ENCODE data around the gene ZG16B.

ZG16B gene

GRCh38 chr16:2840914-2841313, 10.8 kb downstream of the ZG16B start:
- H3K27me3 ChIP-seq (ENCODE audit: insufficient read depth, low read length, poor library complexity, severe bottlenecking): no peaks in the 10 kb centered on the region

GRCh38 chr16:2841606-2842339, 11.7 kb downstream of the ZG16B start:
- Histone ChIP-seq H3K79me2 (ENCODE audit: insufficient read depth, low read length) (no peaks in the 10 kb centered on the region), H3K4me2 (ENCODE audit: low read depth, low read length, poor library complexity, severe bottlenecking) (no peak overlapping the region), H3K4me3 (ENCODE audit: low read length, poor library complexity, severe bottlenecking) (no peak overlapping the region), H3K36me3 (ENCODE audit: insufficient read depth, low read length) (no peaks in the 10 kb centered on the region), H3F3A (ENCODE audit: low read depth) (no peaks in the 10 kb centered on the region), H3K9me2 (replicated peaks; ENCODE audit: low read depth, low read length) (no peaks in the 10 kb centered on the region), H3K9ac (ENCODE audit: low read depth, low read length, poor library complexity, severe bottlenecking) (no peak overlapping the region), H4K20me1 (ENCODE audit: insufficient read depth, low read length, poor library complexity, severe bottlenecking) (no peaks in the 10 kb centered on the region), H2AFZ (ENCODE audit: low read length) (no peak overlapping the region), H3K4me1 (ENCODE audit: insufficient read depth, low read length, poor library complexity, severe bottlenecking) (no peaks in the 10 kb centered on the region), H3K9me3 (ENCODE audit: insufficient read depth, low read depth, low read length) (no peaks in the 10 kb centered on the region), H3K27me3 (ENCODE audit: insufficient read depth, low read length, poor library complexity, severe bottlenecking) (no peaks in the 10 kb centered on the region)
- TF ChIP-seq EZH2phosphoT487 (IDR thresholded peaks at IDR 0.05; ENCODE audit: borderline replicate concordance) (no peak), CTCF (conservative IDR thresholded peaks at IDR 0.05; ENCODE audit: low read length) (no peak)

More at GRCh38 chr16:2840914-2841313, 10.8 kb downstream of the ZG16B start:
- no peaks in the 10 kb centered on the region for H3K4me1 ChIP-seq (ENCODE audit: insufficient read depth, low read length, poor library complexity, severe bottlenecking)
- no peaks in the 10 kb centered on the region for H3K79me2 ChIP-seq (ENCODE audit: insufficient read depth, low read length)
- no peak overlapping the region for H2AFZ ChIP-seq (ENCODE audit: low read length)
- no peaks in the 10 kb centered on the region for H3K9me2 ChIP-seq (replicated peaks; ENCODE audit: low read depth, low read length)
- TF ChIP-seq CTCF (conservative IDR thresholded peaks at IDR 0.05; ENCODE audit: low read length) (no peak), EZH2phosphoT487 (IDR thresholded peaks at IDR 0.05; ENCODE audit: borderline replicate concordance) (no peak)
- H3K4me3 ChIP-seq (ENCODE audit: low read length, poor library complexity, severe bottlenecking): no peak overlapping the region
- no peaks in the 10 kb centered on the region for H3K9me3 ChIP-seq (ENCODE audit: insufficient read depth, low read depth, low read length)
- H3K4me2 ChIP-seq (ENCODE audit: low read depth, low read length, poor library complexity, severe bottlenecking): no peak overlapping the region
- H3F3A ChIP-seq (ENCODE audit: low read depth): no peaks in the 10 kb centered on the region
- H3K36me3 ChIP-seq (ENCODE audit: insufficient read depth, low read length): no peaks in the 10 kb centered on the region
- no peak overlapping the region for H3K9ac ChIP-seq (ENCODE audit: low read depth, low read length, poor library complexity, severe bottlenecking)
- no peaks in the 10 kb centered on the region for H4K20me1 ChIP-seq (ENCODE audit: insufficient read depth, low read length, poor library complexity, severe bottlenecking)

GRCh38 chr16:2842340-2843000, 12.4 kb downstream of the ZG16B start:
- H4K20me1 ChIP-seq (ENCODE audit: insufficient read depth, low read length, poor library complexity, severe bottlenecking): no peaks in the 10 kb centered on the region
- no peak overlapping the region for H3K9ac ChIP-seq (ENCODE audit: low read depth, low read length, poor library complexity, severe bottlenecking)
- no peaks in the 10 kb centered on the region for H3K36me3 ChIP-seq (ENCODE audit: insufficient read depth, low read length)
- H3K79me2 ChIP-seq (ENCODE audit: insufficient read depth, low read length): no peaks in the 10 kb centered on the region
- no peak for TF ChIP-seq EZH2phosphoT487 (IDR thresholded peaks at IDR 0.05; ENCODE audit: borderline replicate concordance)
- TF ChIP-seq CTCF (conservative IDR thresholded peaks at IDR 0.05; ENCODE audit: low read length): peak; percentile 54
- no peaks in the 10 kb centered on the region for H3K27me3 ChIP-seq (ENCODE audit: insufficient read depth, low read length, poor library complexity, severe bottlenecking)
- no peak overlapping the region for H2AFZ ChIP-seq (ENCODE audit: low read length)
- H3K4me3 ChIP-seq (ENCODE audit: low read length, poor library complexity, severe bottlenecking): no peak overlapping the region
- H3K9me2 ChIP-seq (replicated peaks; ENCODE audit: low read depth, low read length): no peaks in the 10 kb centered on the region
- H3K4me2 ChIP-seq (ENCODE audit: low read depth, low read length, poor library complexity, severe bottlenecking): no peak overlapping the region
- H3K9me3 ChIP-seq (ENCODE audit: insufficient read depth, low read depth, low read length): no peaks in the 10 kb centered on the region
- H3F3A ChIP-seq (ENCODE audit: low read depth): no peaks in the 10 kb centered on the region
- no peaks in the 10 kb centered on the region for H3K4me1 ChIP-seq (ENCODE audit: insufficient read depth, low read length, poor library complexity, severe bottlenecking)

Data from Loucy (cell line).